Pancreas (tissue), 10 donors: Measurements from ENCODE around the gene RGMA. TPM values are rescaled to one million over a fixed set of nuclear protein-coding genes. Genes with fewer than 3 reads are reported as not detected.
"Not testable (repeated sequence)": the region's sequence is repeated elsewhere in the genome, so short reads cannot be mapped to it uniquely, and the experiment has no call there.

ENCODE experiments used
- ATAC-seq, 4 donors: fragments of 200-7000 bp; cut with Tn5 transposase; one replicate each; pipeline versions ENCODE4 v1.8.0 to v1.9.1; 2020; ENCODE audit warnings: mild to moderate bottlenecking in 4 of 4, moderate library complexity in 4 of 4
- DNase-seq, 6 donors: peaks; one replicate each; pipeline ENCODE4 v3.0.0-alpha.2; 2020
- FAIRE-seq: peaks from 2 replicates; lab custom pipeline; 2012; peaks lifted over from hg19 to GRCh38; lab: Jason Lieb, UNC
- H3K27ac ChIP-seq, 4 donors: fragments of 200-600 bp; sonication (generic); 1 replicate in 3 of 4; 2 replicates in 1 of 4; pipeline versions ENCODE4 v1.5.0 to v1.8.0; 2020
- H3K27me3 ChIP-seq, 4 donors: fragments of 200-600 bp; one replicate each; pipeline ENCODE4 v1.8.0; 2021
- H3K36me3 ChIP-seq, 3 donors: fragments of 200-600 bp; sonication (generic) in 1 of 3; one replicate each; pipeline versions ENCODE4 v1.5.0 to v1.8.0; 2020 to 2021
- H3K4me1 ChIP-seq, 3 donors: fragments of 200-600 bp; one replicate each; pipeline ENCODE4 v1.8.0; 2021
- H3K4me3 ChIP-seq, 4 donors: fragments of 200-600 bp; sonication (generic) in 2 of 4; one replicate each; pipeline versions ENCODE4 v1.5.0 to v1.8.0; 2020 to 2021
- H3K9me3 ChIP-seq, 4 donors: fragments of 200-600 bp; one replicate each; pipeline ENCODE4 v1.8.0; 2021
- CTCF ChIP-seq, 4 donors: fragments of 200-600 bp; sonication (generic) in 3 of 4; IDR thresholded peaks; one replicate each; pipeline versions ENCODE4 v1.5.0 to v1.8.0; 2021; ENCODE audit warnings: antibody characterized with exemption in 4 of 4
- WGBS, 2 donors: extraction: QIAGEN DNeasy Blood & Tissue Kit; methylation state at CpG; one replicate each; pipeline ENCODE4 v1.1.7; 2013; 5-methylcytosine and 5-hydroxymethylcytosine counted together
- intact Hi-C, 3 donors: fragments of 100-400 bp; cut with DNase I; formaldehyde crosslinking; loops; one replicate each; pipeline versions ENCODE4 v1.11.1 to v1.14.2; 2022
- polyA plus RNA-seq, 2 donors: library from polyadenylated mRNA; stranded (reverse); fragments of 200-250 nt; gene quantifications; one replicate each; pipeline ENCODE4 v1.2.3, GENCODE V29; 2013
- total RNA-seq, 6 donors: library from RNA; stranded (reverse); fragmentation: NEBNext Ultra II Directional in 4 of 6; extraction: Animal tissue kit (Norgen Biotek cat#: 25700) in 4 of 6; gene quantifications; one replicate each; pipeline versions ENCODE4 v1.2.1 to v1.2.4, GENCODE V29; 2021 to 2023
- donor health status: healthy with polysubstance abuse.
- donor health status: DM: no; HTN: no; CAD: no; lungs with moderate emphysema.
- donor health status: DM: no; HTN: no; CAD: no.
- donor health status: control.
- donor health status: control.
- donor health status: Bipolar disorder and iron deficiency.
- donor health status: DM: yes; HTN: yes; CAD: no.
- donor health status: DM: no; HTN: no; CAD: no.
- donor health status: DM: no; HTN: no; CAD: no.
- donor health status: DM: yes; HTN: yes; CAD: no.

RGMA gene
- total and polyA plus RNA-seq, 8 donors = 3.7 to 14.3 (median 6.8) TPM

DNA sequence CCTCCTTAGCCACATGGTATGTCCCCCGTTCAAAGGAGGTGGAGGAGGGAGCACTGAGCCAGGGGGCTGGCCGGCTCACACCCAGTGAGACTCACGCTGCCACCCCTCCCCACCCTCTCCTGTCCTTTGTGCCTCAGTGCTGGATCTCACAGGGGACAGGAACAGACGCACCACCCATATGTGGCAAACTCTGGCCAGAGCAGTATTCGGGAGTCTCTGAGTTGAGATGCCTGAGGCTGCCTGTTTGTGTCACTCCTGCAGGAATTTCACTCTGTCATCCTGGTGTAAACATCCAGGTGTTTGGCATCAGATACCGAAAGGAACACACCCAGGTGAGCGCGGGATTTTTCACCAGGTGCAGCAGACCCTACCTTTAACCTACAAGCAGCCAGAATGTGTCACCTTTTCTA is 25.7 kb downstream of the RGMA start:
- no peaks in the 10 kb centered on the region for H3K36me3 ChIP-seq
- DNase-seq = peak in 1 of 6 donors; percentile 29
- H3K27me3 ChIP-seq = no peaks in the 10 kb centered on the region
- peak in 1 of 4 donors; percentile 5 for ATAC-seq
- H3K27ac ChIP-seq = no peak overlapping the region
- peaks cover 0 to 5% (median 4%) of the 10 kb centered on the region in 3 donors for H3K4me1 ChIP-seq
- intact Hi-C loops = no loop called here
- no peak overlapping the region for H3K4me3 ChIP-seq
- 44 to 46% methylated on average over 8 of the region's 8 CpGs for WGBS, 2 donors
- TF ChIP-seq CTCF (IDR thresholded peaks at IDR 0.05) = no peak
- no peak for FAIRE-seq
- H3K9me3 ChIP-seq = no peaks in the 10 kb centered on the region

DNA sequence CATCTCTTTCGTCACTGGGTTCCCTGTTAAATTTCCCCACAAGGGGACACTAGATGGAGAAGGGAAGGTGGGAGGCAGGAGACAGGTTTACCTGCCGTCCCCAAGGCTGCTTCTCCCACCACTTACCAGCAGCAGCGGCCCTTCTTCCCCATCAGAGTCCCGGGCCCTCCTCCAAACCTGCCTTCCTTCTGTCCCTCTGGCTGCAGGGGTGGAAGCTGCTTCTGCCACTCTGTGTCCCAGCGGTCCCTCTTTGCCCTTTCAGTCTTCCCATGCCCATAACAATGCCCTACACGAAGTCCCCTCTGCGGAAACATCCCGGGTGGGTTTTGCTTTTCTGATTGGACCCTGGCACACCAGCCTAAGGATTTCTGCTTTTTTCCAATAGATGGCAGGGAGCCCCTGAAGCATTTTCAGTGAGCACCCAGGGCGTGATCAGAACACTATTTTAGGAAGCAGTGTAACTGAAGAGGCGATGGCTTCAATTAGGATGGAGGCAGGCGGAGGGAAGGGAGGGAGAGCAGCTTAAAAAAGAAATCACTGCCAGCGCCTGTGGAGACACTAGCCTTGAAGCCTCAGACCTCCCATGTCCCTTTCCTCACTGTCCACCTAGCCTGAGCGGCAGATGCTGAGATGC is 26.3 kb downstream of the RGMA start:
- H3K27me3 ChIP-seq, ATAC-seq, FAIRE-seq, H3K4me1 ChIP-seq, H3K4me3 ChIP-seq, H3K9me3 ChIP-seq, H3K36me3 ChIP-seq, intact Hi-C loops, H3K27ac ChIP-seq: not testable (repeated sequence)
- peak in 1 of 6 donors; percentile 37 for DNase-seq
- WGBS, 2 donors = 76 to 79% methylated on average over 10 to 11 of the region's 13 CpGs

- H3K9me3 ChIP-seq = no peaks in the 10 kb centered on the region
- peak in 2 of 6 donors; percentile 26 to 34 for DNase-seq
- no peaks in the 10 kb centered on the region for H3K36me3 ChIP-seq
- peaks cover 0 to 5% (median 4%) of the 10 kb centered on the region in 3 donors for H3K4me1 ChIP-seq
- H3K27me3 ChIP-seq = no peaks in the 10 kb centered on the region
- TF ChIP-seq CTCF (IDR thresholded peaks at IDR 0.05) = no peak
- intact Hi-C loops = no loop called here
- H3K4me3 ChIP-seq = no peak overlapping the region
- ATAC-seq = no peak
- FAIRE-seq = no peak
- 70 to 74% methylated on average over 19 of the region's 19 CpGs for WGBS, 2 donors
- peak overlapping the region in 1 of 4 donors; percentile 12 for H3K27ac ChIP-seq
These were observed 28.4 kb downstream of the RGMA start for GRCh38 chr15:93060336-93061248.

GRCh38 chr15:93059442-93059841 is 29.6 kb downstream of the RGMA start:
- TF ChIP-seq CTCF (IDR thresholded peaks at IDR 0.05) = no peak
- intact Hi-C loops = no loop called here
- no peaks in the 10 kb centered on the region for H3K27me3 ChIP-seq
- ATAC-seq = no peak
- H3K36me3 ChIP-seq = no peaks in the 10 kb centered on the region
- H3K4me1 ChIP-seq = peaks cover 0 to 5% (median 4%) of the 10 kb centered on the region in 3 donors
- no peak overlapping the region for H3K4me3 ChIP-seq
- FAIRE-seq = no peak
- DNase-seq = peak in 1 of 6 donors; percentile 14
- no peaks in the 10 kb centered on the region for H3K9me3 ChIP-seq
- H3K27ac ChIP-seq = no peak overlapping the region
- WGBS, 2 donors = 60 to 64% methylated on average over 8 of the region's 8 CpGs

DNA sequence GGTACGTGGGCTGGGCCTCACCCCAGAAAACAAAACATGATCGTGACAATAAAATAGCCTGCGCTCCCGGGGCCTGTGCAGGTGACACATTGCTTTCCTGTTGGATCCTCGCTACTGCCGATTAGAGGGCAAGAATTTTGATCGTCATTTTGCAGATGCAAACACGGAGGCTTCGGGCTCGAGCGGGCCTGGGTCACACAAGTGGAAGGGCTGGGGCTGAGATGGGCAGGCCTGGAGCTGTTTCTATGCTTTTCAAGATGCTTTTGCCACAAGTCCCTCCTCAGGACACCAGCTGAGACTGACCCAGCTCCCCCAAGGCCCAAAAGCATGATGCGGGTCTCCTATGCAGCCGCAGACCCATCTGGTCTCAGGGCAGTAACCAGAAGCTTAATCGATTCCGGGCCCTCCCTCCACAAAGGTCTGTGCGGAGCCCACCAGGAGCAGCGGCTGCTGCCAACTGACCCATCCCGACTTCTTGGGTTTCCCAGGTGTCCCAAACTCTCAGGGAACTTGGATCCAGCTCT is 30.0 kb downstream of the RGMA start:
- DNase-seq (peak in 1 of 6 donors; percentile 12), ATAC-seq (no peak), FAIRE-seq (no peak)
- H3K9me3 ChIP-seq = no peaks in the 10 kb centered on the region
- H3K4me1 ChIP-seq = peaks cover 0 to 5% (median 4%) of the 10 kb centered on the region in 3 donors
- no peak overlapping the region for H3K4me3 ChIP-seq
- no peaks in the 10 kb centered on the region for H3K27me3 ChIP-seq
- no peaks in the 10 kb centered on the region for H3K36me3 ChIP-seq
- WGBS, 2 donors = 76 to 86% methylated on average over 18 of the region's 18 CpGs
- no peak overlapping the region for H3K27ac ChIP-seq
- no peak for TF ChIP-seq CTCF (IDR thresholded peaks at IDR 0.05)
- intact Hi-C loops = no loop called here
